HepG2 (cell line): ENCODE results near the gene MUTYH. TPM values are rescaled to one million over a fixed set of nuclear protein-coding genes. Genes with fewer than 3 reads are reported as not detected.
"Not testable (repeated sequence)": the region's sequence is repeated elsewhere in the genome, so short reads cannot be mapped to it uniquely, and the experiment has no call there.

Source experiments
- ATAC-seq: fragments of 200-7000 bp; cut with Tn5 transposase; 3 replicates; pipeline ENCODE4 v1.9.1; 2020; ENCODE audit warnings: mild to moderate bottlenecking, moderate library complexity
- BruUV-seq: library from RNA; stranded (reverse); fragments of 400-500 nt; replicated peaks from 2 replicates; lab custom pipeline; 2021; lab: Mats Ljungman, UMichigan
- CTCF ChIA-PET: fragments of 300-600 bp; formaldehyde crosslinking; extraction: SDS; loops from one replicate; lab custom pipeline; 2021; ENCODE audit warnings: low total read pairs, inconsistent platforms, low intra/inter-chr PET ratio; lab: Yijun Ruan, JAX
- POLR2A ChIA-PET: fragments of 350-600 bp; sonication (Branson Sonifier 250); formaldehyde crosslinking; loops from one replicate; lab custom pipeline; 2020; ENCODE audit warnings: antibody characterized with exemption, inconsistent platforms; lab: Yijun Ruan, JAX
- DNase-seq: peaks from one replicate; pipeline ENCODE4 v3.0.0-alpha.2; 2015; ENCODE audit warnings: low spot score
- FAIRE-seq: peaks from 3 replicates; lab custom pipeline; 2011; peaks lifted over from hg19 to GRCh38; lab: Jason Lieb, UNC
- H2AFZ ChIP-seq: one replicate; pipeline ENCODE4 v1.6.1; 2011; ENCODE audit warnings: low read length, inconsistent platforms
- H3K27ac ChIP-seq: fragments of 300-600 bp; 3 replicates; pipeline ENCODE4 v1.8.0; 2011; ENCODE audit warnings: mixed run types, mild to moderate bottlenecking, mixed read lengths, low read length, inconsistent platforms; ENCODE audit not compliant: insufficient read depth; ENCODE audit errors: extremely low read length
- H3K27me3 ChIP-seq, 2 experiments: fragments of 200-600 bp in 1 of 2; 2 replicates in 1 of 2; 3 replicates in 1 of 2; pipeline versions ENCODE4 v1.6.0 to v1.8.0; 2011; ENCODE audit warnings: low read length in 2 of 2, mild to moderate bottlenecking in 2 of 2, moderate library complexity in 2 of 2, inconsistent platforms in 1 of 2; ENCODE audit not compliant: insufficient read depth in 2 of 2, control insufficient read depth in 1 of 2
- H3K36me3 ChIP-seq, 2 experiments: fragments of 200-600 bp in 1 of 2; replicated peaks in 1 of 2; 2 replicates in 1 of 2; 3 replicates in 1 of 2; pipeline versions ENCODE4 v1.5.1 to v1.8.0; 2011; ENCODE audit warnings: low read length in 2 of 2, inconsistent platforms in 1 of 2; ENCODE audit not compliant: insufficient read depth in 2 of 2, control insufficient read depth in 1 of 2
- H3K4me1 ChIP-seq: 2 replicates; pipeline ENCODE4 v1.5.1; 2012; ENCODE audit warnings: low read length, inconsistent platforms; ENCODE audit not compliant: insufficient read depth
- H3K4me2 ChIP-seq: 2 replicates; pipeline ENCODE4 v1.6.0; 2011; ENCODE audit warnings: low read depth, low read length, inconsistent platforms
- H3K4me3 ChIP-seq, 3 experiments: fragments of 200-600 bp in 1 of 3; sonication (generic), shearing (Covaris generic) in 1 of 3; replicated peaks in 1 of 3; 2 replicates each; pipeline ENCODE4 v1.5.1; 2011 to 2016; ENCODE audit warnings: low read length in 3 of 3, inconsistent platforms in 2 of 3, low read depth in 2 of 3, mild to moderate bottlenecking in 2 of 3, control low read depth in 1 of 3, mixed read lengths in 1 of 3; ENCODE audit not compliant: insufficient read depth in 1 of 3
- H3K79me2 ChIP-seq: one replicate; pipeline ENCODE4 v1.6.1; 2011; ENCODE audit warnings: low read length, inconsistent platforms; ENCODE audit not compliant: insufficient read depth
- H3K9ac ChIP-seq: 2 replicates; pipeline ENCODE4 v1.6.0; 2011; ENCODE audit warnings: mild to moderate bottlenecking, low read depth, low read length, inconsistent platforms; ENCODE audit not compliant: insufficient read depth
- H3K9me3 ChIP-seq: 2 replicates; pipeline ENCODE4 v1.5.1; 2012; ENCODE audit warnings: mild to moderate bottlenecking, low read length
- H4K20me1 ChIP-seq: 2 replicates; pipeline ENCODE4 v1.6.0; 2011; ENCODE audit warnings: inconsistent platforms, mild to moderate bottlenecking, low read length, moderate library complexity; ENCODE audit not compliant: insufficient read depth
- CEBPG ChIP-seq: IDR thresholded peaks from 2 replicates; pipeline ENCODE4 v1.6.1; 2016
- CTCF ChIP-seq: sonication (generic); formaldehyde crosslinking; IDR thresholded peaks from 2 replicates; pipeline ENCODE4 v1.5.0; 2020; ENCODE audit warnings: mild to moderate bottlenecking, missing genetic modification reagents, moderate library complexity
- GMEB2 ChIP-seq: IDR thresholded peaks from 2 replicates; pipeline ENCODE4 v1.6.1; 2016; ENCODE audit warnings: missing biosample characterization, missing genetic modification reagents, low read depth
- PLSCR1 ChIP-seq: sonication (generic); formaldehyde crosslinking; IDR thresholded peaks from 2 replicates; pipeline ENCODE4 v1.5.0; 2020; ENCODE audit warnings: missing genetic modification reagents, mild to moderate bottlenecking, borderline replicate concordance
- RAD21 ChIP-seq: fragments of 450-650 bp; formaldehyde crosslinking; IDR thresholded peaks from 2 replicates; pipeline ENCODE4 v1.5.0; 2020; ENCODE audit warnings: mild to moderate bottlenecking
- STAG1 ChIP-seq: sonication (generic); formaldehyde crosslinking; IDR thresholded peaks from 2 replicates; pipeline ENCODE4 v1.4.0; 2020; ENCODE audit warnings: missing genetic modification reagents
- TEAD3 ChIP-seq: optimal IDR thresholded peaks from 2 replicates; pipeline ENCODE3; 2016; ENCODE audit warnings: borderline replicate concordance
- TFAP4 ChIP-seq: sonication (generic); IDR thresholded peaks from 2 replicates; pipeline ENCODE4 v1.6.1; 2016; ENCODE audit warnings: low read depth, borderline replicate concordance
- YEATS2 ChIP-seq: sonication (generic); formaldehyde crosslinking; IDR thresholded peaks from 2 replicates; pipeline ENCODE4 v1.4.0; 2020; ENCODE audit warnings: missing genetic modification reagents, borderline replicate concordance
- WGBS: methylation state at CpG from one replicate; pipeline ENCODE4 v1.1.6; 2017; ENCODE audit warnings: low lambda C conversion rate; 5-methylcytosine and 5-hydroxymethylcytosine counted together
- in situ Hi-C: cut with HindIII; loops from 2 replicates; pipeline ENCODE4 v1.10.0; 2017; ENCODE audit warnings: low pct_unique_long_range_greater_than_20kb; ENCODE audit not compliant: extremely low pct_ligation_motif_present
- intact Hi-C: fragments of 100-400 bp; cut with micrococcal nuclease; formaldehyde crosslinking; loops from one replicate; pipeline ENCODE4 v1.10.0; 2022; ENCODE audit not compliant: unreplicated experiment
- polyA plus RNA-seq, 8 experiments: library from polyadenylated mRNA; depleted of rRNA in 3 of 8; stranded (reverse) in 7 of 8; unstranded in 1 of 8; fragments of >200 nt; fragmentation: Illumina TruSeq in 4 of 8; extraction: Trizol in 4 of 8; gene quantifications; 2 replicates each; pipeline versions ENCODE4 v1.2.1 to v1.2.3, GENCODE V29; 2011 to 2016; ENCODE audit warnings: low read depth in 4 of 8, missing spikeins in 1 of 8, mixed read lengths in 1 of 8; ENCODE audit not compliant: insufficient read depth in 1 of 8
- total RNA-seq, 5 experiments: library from RNA; depleted of rRNA; stranded (reverse); fragments of >200 nt; fragmentation: Illumina TruSeq; extraction: Trizol; gene quantifications; 2 replicates each; pipeline ENCODE4 v1.2.3, GENCODE V29; 2016; ENCODE audit warnings: low read depth in 1 of 5

Gene MUTYH
- total and polyA plus RNA-seq, 2 of the 13 experiments (the other 11 are each of a cell fraction or from before 2014, with no cell fraction given) = 16.3 to 17.1 TPM

GRCh38 chr1:45360981-45361380, 20.7 kb upstream of the MUTYH start:
- 81% methylated on average over 5 of the region's 7 CpGs for WGBS
- not testable (repeated sequence) for H3K27ac ChIP-seq, H3K9ac ChIP-seq, H3K9me3 ChIP-seq, H4K20me1 ChIP-seq, H2AFZ ChIP-seq, FAIRE-seq, BruUV-seq, H3K27me3 ChIP-seq, H3K79me2 ChIP-seq, H3K4me3 ChIP-seq, H3K36me3 ChIP-seq
- DNase-seq (peak; percentile 23), ATAC-seq (peak; percentile 68)
- POLR2A ChIA-PET = interaction anchor here (1.0 to 2.2 kb wide), 3 partner anchors 21 to 132 kb away, joined by 3 to 10 read pairs (median 7); partner anchors contain the start of genes MUTYH and TOE1
- intact Hi-C loops = loop anchor here (1.0 kb wide), 1 partner anchor 132 kb away; no protein-coding TSS in a partner anchor
- in situ Hi-C loops = loop anchor here (25.0 kb wide), 1 partner anchor 226 kb away; the partner anchor contains the start of gene NASP
- H3K4me2 ChIP-seq = peak overlapping the region; percentile 9; the same call in 1 of the 2 replicates
- H3K4me1 ChIP-seq = peaks cover 22% of the 10 kb centered on the region
- TF ChIP-seq TFAP4 = 0 out of 2 replicates have a peak, but pooled peaks have one; percentile 26
- TF ChIP-seq TEAD3 = peak; percentile 9
- CTCF ChIA-PET = interaction anchor here (2.8 kb wide), 1 partner anchor 131 kb away, joined by 32 read pairs; the partner anchor contains the start of gene TESK2

- WGBS = 49% methylated on average over 7 of the region's 7 CpGs
- no peaks in the 10 kb centered on the region for H3K9me3 ChIP-seq
- H3K9ac ChIP-seq = no peak overlapping the region
- ChIA-PET CTCF (interaction anchor here (1.1 to 2.8 kb wide), 2 partner anchors 132 to 210 kb away, joined by 3 to 32 read pairs; partner anchors contain the start of gene TESK2), POLR2A (interaction anchor here (0.6 to 2.2 kb wide), 4 partner anchors 20 to 133 kb away, joined by 3 to 10 read pairs (median 5); partner anchors contain the start of genes MUTYH, TESK2 and TOE1)
- intact Hi-C loops (loop anchor here (1.0 to 5.0 kb wide), 2 partner anchors 133 to 212 kb away; no protein-coding TSS in a partner anchor), in situ Hi-C loops (loop anchor here (5.0 to 25.0 kb wide), 2 partner anchors 132 to 227 kb away; partner anchors contain the start of genes NASP and TESK2)
- peak; percentile 47 for FAIRE-seq
- H3K79me2 ChIP-seq = no peaks in the 10 kb centered on the region
- peak; percentile 47 for ATAC-seq
- H3K27ac ChIP-seq = no peak overlapping the region
- no peaks in the 10 kb centered on the region for H3K36me3 ChIP-seq
- H3K4me2 ChIP-seq = peak overlapping the region; percentile 40
- H3K27me3 ChIP-seq = no peaks in the 10 kb centered on the region
- H3K4me1 ChIP-seq = peaks cover 32% of the 10 kb centered on the region
- DNase-seq = peak; percentile 40
- no TSS peak for BruUV-seq
- H2AFZ ChIP-seq = no peak overlapping the region
- H4K20me1 ChIP-seq = no peaks in the 10 kb centered on the region
- H3K4me3 ChIP-seq = no peak overlapping the region
- TF ChIP-seq RAD21 (CRISPR knock-in tag) = peak; percentile 46; the same call in 1 of the 2 replicates
- no peak for TF ChIP-seq YEATS2 (CRISPR knock-in tag)
- TF ChIP-seq CTCF = peak; percentile 53
- TF ChIP-seq GMEB2 = no peak
- 0 out of 2 replicates have a peak, but pooled peaks have one; percentile 8 for TF ChIP-seq CEBPG (CRISPR knock-in tag)
- no peak for TF ChIP-seq PLSCR1 (CRISPR knock-in tag)
- TF ChIP-seq STAG1 (CRISPR knock-in tag) = peak; percentile 78
Measured at GRCh38 chr1:45359882-45360513, 19.8 kb upstream of the MUTYH start.
